ENCODE data around the gene LEF1. TPM values are rescaled to one million over a fixed set of nuclear protein-coding genes. Genes with fewer than 3 reads are reported as not detected.
A peak's percentile ranks its signal among the peaks of the same experiment; 100 is the strongest.

LEF1 gene
- total RNA-seq, 1 experiment from 2014 or later = 0.79 TPM

GRCh38 chr4:108117418-108118182, 51.1 kb downstream of the LEF1 start:
- H3K9ac ChIP-seq (ENCODE audit: low read length) = no peak overlapping the region

More at GRCh38 chr4:108117418-108118182, 51.1 kb downstream of the LEF1 start:
- no peak for DNase-seq (ENCODE audit: low read depth, low spot score)
- peak; percentile 64 for ATAC-seq
- Histone ChIP-seq H2AFZ (ENCODE audit: low read depth, low read length, poor library complexity, severe bottlenecking) (peak overlapping the region; percentile 38), H3K27ac (ENCODE audit: low read depth, low read length) (no peak overlapping the region), H3K9me3 (ENCODE audit: control insufficient read depth in 1 of 2, insufficient read depth in 1 of 2, low read depth in 1 of 2, low read length in 2 of 2) (no peaks in the 10 kb centered on the region), H3K9me2 (ENCODE audit: insufficient read depth) (no peaks in the 10 kb centered on the region), H3K4me3 (replicated peaks in 1 of 2; ENCODE audit: low read depth in 1 of 2, low read length in 2 of 2) (no peak overlapping the region), H3K4me1 (ENCODE audit: control insufficient read depth in 1 of 2, insufficient read depth in 2 of 2, low read length in 2 of 2) (peaks cover 17 to 26% of the 10 kb centered on the region in 2 experiments), H3K36me3 (ENCODE audit: control insufficient read depth in 1 of 2, insufficient read depth in 2 of 2, low read length in 2 of 2) (no peaks in the 10 kb centered on the region), H3K27me3 (ENCODE audit: insufficient read depth, low read length) (no peaks in the 10 kb centered on the region), H3K4me2 (ENCODE audit: low read length) (peak overlapping the region; percentile 53; the same call in 1 of the 2 replicates), H4K20me1 (ENCODE audit: insufficient read depth) (no peaks in the 10 kb centered on the region), H3K79me2 (ENCODE audit: insufficient read depth, low read length) (no peaks in the 10 kb centered on the region)
- intact Hi-C loops (cut with micrococcal nuclease) = no loop called here
- TF ChIP-seq ZFX (IDR thresholded peaks at IDR 0.05) (no peak), ATF3 (IDR thresholded peaks at IDR 0.05) (no peak), CBX3 (IDR thresholded peaks at IDR 0.05; ENCODE audit: low read depth) (no peak), ELF1 (IDR thresholded peaks at IDR 0.05; ENCODE audit: borderline replicate concordance, low read depth) (no peak), REST (IDR thresholded peaks at IDR 0.05; ENCODE audit: low read depth) (no peak), SP1 (IDR thresholded peaks at IDR 0.05; ENCODE audit: low read depth) (no peak), FOSL1 (IDR thresholded peaks at IDR 0.05; ENCODE audit: low read depth) (no peak)
- BruUV-seq (replicated peaks) = no TSS peak
- RAD21 ChIA-PET (ENCODE audit: low non-redundant PET in 1 of 2, low total read pairs in 2 of 2, uncharacterized antibody in 2 of 2, unreplicated experiment in 2 of 2) = interaction anchor here in 1 of 2 experiments (0.6 kb wide), 1 partner anchor 12 kb away, joined by 3 read pairs; no protein-coding TSS in a partner anchor
- POLR2A ChIA-PET = no interaction called here
- CTCF ChIA-PET = no interaction called here
